ENCODE measurements around the gene ACO2. TPM values are rescaled to one million over a fixed set of nuclear protein-coding genes. Genes with fewer than 3 reads are reported as not detected.
A peak's percentile ranks its signal among the peaks of the same experiment; 100 is the strongest.
"Not testable (repeated sequence)": the region's sequence is repeated elsewhere in the genome, so short reads cannot be mapped to it uniquely, and the experiment has no call there.

ACO2 gene
- total RNA-seq, 4 donors from 2014 or later = 115 to 227 (median 132) TPM

GRCh38 chr22:41550952-41551491, 82.1 kb downstream of the ACO2 start:
- 50 to 52% methylated on average over 4 to 5 of the region's 12 CpGs for WGBS, 2 donors (ENCODE audit: low coverage in 1 of 2)
- Histone ChIP-seq H3K4me1 (no peaks in the 10 kb centered on the region), H3K9me3 (no peaks in the 10 kb centered on the region), H3K27ac (no peak overlapping the region), H3K27me3 (no peaks in the 10 kb centered on the region), H3K4me3 (no peak overlapping the region), H3K36me3 (no peaks in the 10 kb centered on the region)
- TF ChIP-seq POLR2AphosphoS5 (IDR thresholded peaks at IDR 0.05) = no peak
- no peak for ATAC-seq

DNA sequence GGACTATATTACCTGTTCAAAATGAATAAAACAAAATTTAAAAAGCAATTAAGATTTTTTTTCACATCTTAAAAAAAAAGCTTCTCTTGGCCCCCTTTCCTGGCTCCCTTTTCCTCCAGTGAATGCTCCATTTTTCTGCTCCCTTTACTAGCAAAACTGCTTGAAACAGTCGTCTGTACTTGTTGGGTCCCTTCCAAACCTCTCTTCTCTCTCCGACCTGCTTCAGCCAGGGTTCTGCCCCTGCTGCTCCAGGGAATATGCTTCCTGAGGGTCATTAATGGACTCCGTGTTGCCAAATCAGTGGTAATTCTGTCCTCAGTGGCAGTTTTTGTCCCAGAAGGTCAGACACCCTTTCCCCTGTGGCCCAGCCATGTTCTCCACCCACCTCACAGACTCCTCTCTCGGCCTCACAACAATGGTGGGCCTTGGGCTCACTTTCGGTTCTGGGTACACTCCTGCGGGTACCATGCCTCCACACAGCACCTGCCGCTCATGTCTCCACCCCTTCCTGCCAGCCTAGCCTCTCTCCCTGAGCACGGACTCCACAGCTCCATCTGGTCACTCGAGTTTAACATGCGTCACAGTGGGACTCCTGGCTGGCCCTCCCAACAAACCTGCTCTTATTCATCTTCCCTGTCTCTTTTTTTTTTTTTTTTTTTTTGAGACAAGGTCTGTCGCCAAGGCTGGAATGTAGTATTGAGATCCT, 83.1 kb downstream of the ACO2 start:
- Histone ChIP-seq H3K4me1 (peaks cover 0 to 8% (median 4%) of the 10 kb centered on the region in 3 donors), H3K27ac (no peak overlapping the region), H3K4me3 (no peak overlapping the region), H3K36me3 (no peaks in the 10 kb centered on the region), H3K9me3 (no peaks in the 10 kb centered on the region), H3K27me3 (no peaks in the 10 kb centered on the region)
- ATAC-seq = no peak
- no peak for TF ChIP-seq POLR2A (IDR thresholded peaks at IDR 0.05)
- no peak for TF ChIP-seq POLR2AphosphoS5 (IDR thresholded peaks at IDR 0.05)
- TF ChIP-seq CTCF (IDR thresholded peaks at IDR 0.05) = no peak
- TF ChIP-seq EP300 (IDR thresholded peaks at IDR 0.05) = no peak
- 64 to 84% methylated on average over 5 to 10 of the region's 11 CpGs for WGBS, 2 donors (ENCODE audit: low coverage in 1 of 2)

DNA sequence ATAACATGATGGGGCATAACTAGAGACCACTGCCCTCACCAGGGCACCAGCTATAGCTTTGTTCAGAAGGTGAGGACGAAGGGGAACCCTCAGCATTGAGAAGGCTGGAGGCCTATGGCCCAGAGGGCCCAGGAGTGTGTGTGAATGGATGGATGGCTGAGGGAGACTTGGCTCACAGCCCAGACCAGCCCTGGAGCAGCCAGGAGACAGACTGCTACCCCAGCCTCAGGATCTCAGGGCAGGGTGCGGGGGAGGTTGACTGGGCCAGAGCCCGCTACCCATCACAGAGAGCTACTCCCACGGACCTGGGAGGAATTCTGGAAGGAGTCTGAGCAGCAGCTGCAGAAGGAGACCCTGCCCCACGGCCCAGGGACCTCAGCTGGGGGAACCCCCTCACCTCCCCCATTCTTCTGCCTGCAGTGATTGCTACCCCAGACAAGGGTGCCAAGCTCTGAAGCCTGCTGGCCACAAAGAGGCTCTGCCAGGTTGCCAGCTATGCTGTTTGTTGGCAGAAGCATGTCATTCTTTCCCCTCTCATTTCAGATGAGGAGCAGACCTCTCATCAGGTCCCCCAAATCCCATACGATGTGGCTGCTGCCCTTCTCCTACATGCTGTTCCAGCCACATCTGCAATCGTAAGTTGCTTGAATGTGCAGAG, 86.5 kb downstream of the ACO2 start:
- 10 to 58% methylated on average over 2 to 3 of the region's 7 CpGs for WGBS, 2 donors (ENCODE audit: low coverage in 1 of 2)
- Histone ChIP-seq H3K4me1 (peaks cover 0 to 34% (median 15%) of the 10 kb centered on the region in 3 donors), H3K27me3 (no peaks in the 10 kb centered on the region), H3K4me3 (no peak overlapping the region), H3K9me3 (no peaks in the 10 kb centered on the region), H3K27ac (no peak overlapping the region), H3K36me3 (no peaks in the 10 kb centered on the region)
- TF ChIP-seq POLR2A (IDR thresholded peaks at IDR 0.05) (no peak), CTCF (IDR thresholded peaks at IDR 0.05) (no peak), EP300 (IDR thresholded peaks at IDR 0.05) (no peak), POLR2AphosphoS5 (IDR thresholded peaks at IDR 0.05) (no peak)
- ATAC-seq = no peak

DNA sequence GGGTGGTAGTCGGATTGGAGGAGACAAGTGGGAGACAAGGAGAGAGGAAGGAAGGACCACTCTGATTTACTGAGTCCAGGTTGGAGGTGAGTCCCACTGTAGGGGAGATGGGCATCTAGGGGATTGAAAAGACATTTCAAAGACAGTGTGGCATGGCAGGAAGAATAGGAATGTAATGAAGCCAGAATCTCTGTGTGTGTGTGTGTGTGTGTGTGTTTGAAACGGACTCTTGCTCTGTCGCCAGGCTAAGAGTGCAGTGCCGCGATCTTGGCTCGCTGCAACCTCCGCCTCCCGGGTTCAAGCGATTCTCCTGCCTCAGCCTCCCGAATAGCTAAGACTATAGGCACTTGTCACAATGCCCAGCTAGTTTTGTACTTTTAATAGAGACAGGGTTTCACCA, 87.6 kb downstream of the ACO2 start:
- ATAC-seq = no peak
- Histone ChIP-seq H3K9me3 (no peaks in the 10 kb centered on the region), H3K4me3 (no peak overlapping the region), H3K4me1 (peaks cover 0 to 45% (median 15%) of the 10 kb centered on the region in 3 donors), H3K36me3 (no peaks in the 10 kb centered on the region), H3K27ac (peak overlapping the region in 3 of 4 donors; percentile 62 to 69 (median 68)), H3K27me3 (no peaks in the 10 kb centered on the region)
- WGBS, 2 donors (ENCODE audit: low coverage in 1 of 2) = 77 to 90% methylated on average over 4 to 10 of the region's 10 CpGs
- TF ChIP-seq POLR2AphosphoS5 (IDR thresholded peaks at IDR 0.05) (no peak), EP300 (IDR thresholded peaks at IDR 0.05) (no peak), CTCF (IDR thresholded peaks at IDR 0.05) (no peak), POLR2A (IDR thresholded peaks at IDR 0.05) (no peak)

- 12 to 40% methylated on average over 1 to 12 of the region's 19 CpGs for WGBS, 2 donors (ENCODE audit: low coverage in 1 of 2)
- Histone ChIP-seq H3K4me3 (peak overlapping the region in 1 of 2 donors; percentile 4), H3K27me3 (no peaks in the 10 kb centered on the region), H3K9me3 (no peaks in the 10 kb centered on the region), H3K4me1 (peaks cover 0 to 56% (median 15%) of the 10 kb centered on the region in 3 donors), H3K36me3 (no peaks in the 10 kb centered on the region), H3K27ac (peak overlapping the region in 3 of 4 donors; percentile 62 to 69 (median 68))
- TF ChIP-seq CTCF (IDR thresholded peaks at IDR 0.05) (no peak), POLR2AphosphoS5 (IDR thresholded peaks at IDR 0.05) (peak; percentile 71)
- ATAC-seq = peak; percentile 85
Measured at GRCh38 chr22:41557401-41558240, 88.7 kb downstream of the ACO2 start.

DNA sequence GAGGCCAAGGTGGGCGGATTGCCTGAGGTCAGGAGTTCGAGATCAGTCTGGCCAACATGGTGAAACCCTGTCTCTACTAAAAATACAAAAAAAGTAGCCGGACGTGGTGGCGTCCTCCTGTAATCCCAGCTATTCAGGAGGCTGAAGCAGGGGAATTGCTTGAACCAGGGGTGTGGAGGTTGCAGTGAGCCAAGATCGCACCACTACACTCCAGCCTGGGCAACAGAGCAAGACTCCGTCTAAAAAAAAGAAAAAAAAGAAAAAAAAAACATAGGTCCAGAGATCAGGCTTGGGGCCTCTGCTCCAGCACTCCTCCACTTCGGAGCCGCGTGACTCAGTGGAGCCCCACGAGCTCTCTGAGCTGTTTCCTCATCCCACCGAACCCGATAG, 89.3 kb downstream of the ACO2 start:
- peaks cover 0 to 62% (median 15%) of the 10 kb centered on the region in 3 donors for H3K4me1 ChIP-seq

More for the DNA sequence above, 89.3 kb downstream of the ACO2 start:
- H3K36me3 ChIP-seq, H3K4me3 ChIP-seq, ATAC-seq, H3K9me3 ChIP-seq, H3K27me3 ChIP-seq: not testable (repeated sequence)
- WGBS, 2 donors (ENCODE audit: low coverage in 1 of 2) = 75 to 87% methylated on average over 8 to 12 of the region's 13 CpGs
- peak overlapping the region in 3 of 4 donors; percentile 62 to 69 (median 68) for H3K27ac ChIP-seq
